22Rv1 (cell line): ENCODE measurements around the gene SH3RF2.

Experiments used
- H3K27ac ChIP-seq: fragments of 450-650 bp; 2 replicates; pipeline ENCODE4 v1.5.1; 2017
- CTCF ChIP-seq: fragments of 450-650 bp; IDR thresholded peaks from 2 replicates; pipeline ENCODE4 v1.5.1; 2017; ENCODE audit warnings: mild to moderate bottlenecking
- ZFX ChIP-seq: fragments of 450-650 bp; IDR thresholded peaks from 2 replicates; pipeline ENCODE4 v1.6.1; 2017; ENCODE audit warnings: antibody characterized with exemption, borderline replicate concordance

SH3RF2 gene

GRCh38 chr5:145912594-145912993, 23.8 kb upstream of the SH3RF2 start:
- no peak overlapping the region for H3K27ac ChIP-seq
- no peak for TF ChIP-seq CTCF
- no peak for TF ChIP-seq ZFX

- no peak for TF ChIP-seq ZFX
- TF ChIP-seq CTCF, result no peak
- no peak overlapping the region for H3K27ac ChIP-seq
These were observed 22.7 kb upstream of the SH3RF2 start for GRCh38 chr5:145913701-145914100.

- H3K27ac ChIP-seq, result no peak overlapping the region
- no peak for TF ChIP-seq CTCF
- TF ChIP-seq ZFX, result no peak
These were observed 20.3 kb upstream of the SH3RF2 start for GRCh38 chr5:145915970-145916638.

- TF ChIP-seq CTCF (no peak), ZFX (no peak)
These were observed 19.1 kb upstream of the SH3RF2 start for GRCh38 chr5:145917288-145917687.

GRCh38 chr5:145918397-145918796, 18.0 kb upstream of the SH3RF2 start:
- TF ChIP-seq CTCF, result no peak
- no peak for TF ChIP-seq ZFX

More at GRCh38 chr5:145917288-145917687, 19.1 kb upstream of the SH3RF2 start:
- no peak overlapping the region for H3K27ac ChIP-seq

GRCh38 chr5:145919413-145919812, 17.0 kb upstream of the SH3RF2 start:
- TF ChIP-seq CTCF (no peak), ZFX (no peak)

More at GRCh38 chr5:145918397-145918796, 18.0 kb upstream of the SH3RF2 start:
- H3K27ac ChIP-seq, result no peak overlapping the region

GRCh38 chr5:145920542-145921210, 15.7 kb upstream of the SH3RF2 start:
- TF ChIP-seq CTCF, result no peak
- TF ChIP-seq ZFX, result no peak
- H3K27ac ChIP-seq, result no peak overlapping the region

More at GRCh38 chr5:145919413-145919812, 17.0 kb upstream of the SH3RF2 start:
- no peak overlapping the region for H3K27ac ChIP-seq
